Measurements from ENCODE around the gene FGR. TPM values are rescaled to one million over a fixed set of nuclear protein-coding genes. Genes with fewer than 3 reads are reported as not detected.

FGR gene
- total and polyA plus RNA-seq, 2 experiments from 2014 or later = 0.53 to 0.56 TPM

- H3K9me2 ChIP-seq (ENCODE audit: insufficient read depth) = no peaks in the 10 kb centered on the region
- H3K36me3 ChIP-seq (ENCODE audit: insufficient read depth) = no peaks in the 10 kb centered on the region; the same call in 1 of the 2 replicates
- Mint-ChIP-seq H3K9me3 (peaks cover 34% of the 10 kb centered on the region), H3K27me3 (ENCODE audit: insufficient read depth, low read depth, poor library complexity) (no peaks in the 10 kb centered on the region), H3K4me3 (no peak overlapping the region), H3K36me3 (ENCODE audit: low read depth) (peaks cover 15% of the 10 kb centered on the region), H3K27ac (no peak overlapping the region), H3K4me1 (peaks cover 12% of the 10 kb centered on the region; the same call in 2 of the 3 replicates)
- no peak for TF ChIP-seq ZNF114 (CRISPR knock-in tag; IDR thresholded peaks at IDR 0.05)
- no peak for TF ChIP-seq POLR2AphosphoS5 (IDR thresholded peaks at IDR 0.05; ENCODE audit: low read depth)
- no peak for TF ChIP-seq ZNF462 (CRISPR knock-in tag; IDR thresholded peaks at IDR 0.05)
- no peak for TF ChIP-seq ETS1 (IDR thresholded peaks at IDR 0.05)
- TF ChIP-seq CREB1 (CRISPR knock-in tag; IDR thresholded peaks at IDR 0.05; ENCODE audit: low read depth) = no peak
- no peak for TF ChIP-seq REST (IDR thresholded peaks at IDR 0.05; ENCODE audit: unreplicated experiment)
- TF ChIP-seq EZH2 (IDR thresholded peaks at IDR 0.05; ENCODE audit: low read depth, unreplicated experiment) = no peak
- no peak for TF ChIP-seq EZH2phosphoT487 (IDR thresholded peaks at IDR 0.05; ENCODE audit: unreplicated experiment)
- no peak for TF ChIP-seq JUNB (IDR thresholded peaks at IDR 0.05; ENCODE audit: unreplicated experiment)
- TF ChIP-seq NANOG (IDR thresholded peaks at IDR 0.05; ENCODE audit: borderline replicate concordance) = no peak
- no peak for TF ChIP-seq CTCF (conservative IDR thresholded peaks at IDR 0.05; ENCODE audit: low read depth in 2 of 2)
- H3K4me3 ChIP-seq = no peak overlapping the region
- no peak for DNase-seq (ENCODE audit: low spot score)
- peaks cover 6% of the 10 kb centered on the region; the same call in 1 of the 2 replicates for H3F3A ChIP-seq (replicated peaks; ENCODE audit: low read depth)
- H3K79me2 ChIP-seq (replicated peaks; ENCODE audit: insufficient read depth) = no peaks in the 10 kb centered on the region
- no peaks in the 10 kb centered on the region for H4K20me1 ChIP-seq (replicated peaks; ENCODE audit: insufficient read depth)
- ATAC-seq = no peak
- H2AFZ ChIP-seq = no peak overlapping the region
- H3K27me3 ChIP-seq (ENCODE audit: insufficient read depth) = no peaks in the 10 kb centered on the region
- no peak overlapping the region for H3K27ac ChIP-seq (ENCODE audit: low read depth)
- no peaks in the 10 kb centered on the region; the same call in 1 of the 2 replicates for H3K4me1 ChIP-seq (ENCODE audit: insufficient read depth)
- H3K4me2 ChIP-seq = no peak overlapping the region
Observed at GRCh38 chr1:27676410-27676809, 41.4 kb upstream of the FGR start.

Measured in GM23338 (cell line).